NCI-H2107 treated with DMSO at 0.1 percent for 48 hours (cell line): ENCODE results near the gene KNDC1.

ENCODE experiments used
- DNase-seq: peaks from one replicate; lab custom pipeline; 2025; ENCODE audit not compliant: unreplicated experiment; lab: John Stamatoyannopoulos, UW

KNDC1 gene

GRCh38 chr10:133271521-133272300 lies 111.7 kb downstream of the KNDC1 start:
- no peak for DNase-seq

GRCh38 chr10:133272301-133272963 lies 112.4 kb downstream of the KNDC1 start:
- no peak for DNase-seq

- no peak for DNase-seq
These were observed 113.0 kb downstream of the KNDC1 start for GRCh38 chr10:133272964-133273420.

GRCh38 chr10:133273534-133274143 lies 113.6 kb downstream of the KNDC1 start:
- DNase-seq, result no peak

GRCh38 chr10:133274751-133275683 lies 115.0 kb downstream of the KNDC1 start:
- DNase-seq, result no peak

GRCh38 chr10:133275684-133276092 lies 115.7 kb downstream of the KNDC1 start:
- no peak for DNase-seq
